ENCODE data around the gene F7. TPM values are rescaled to one million over a fixed set of nuclear protein-coding genes. Genes with fewer than 3 reads are reported as not detected.

Gene F7
- total RNA-seq, 3 donors from 2014 or later (not counting 1 experiment from before 2014, with no cell fraction given) = 0.25 to 0.91 TPM; not detected in 1

DNA sequence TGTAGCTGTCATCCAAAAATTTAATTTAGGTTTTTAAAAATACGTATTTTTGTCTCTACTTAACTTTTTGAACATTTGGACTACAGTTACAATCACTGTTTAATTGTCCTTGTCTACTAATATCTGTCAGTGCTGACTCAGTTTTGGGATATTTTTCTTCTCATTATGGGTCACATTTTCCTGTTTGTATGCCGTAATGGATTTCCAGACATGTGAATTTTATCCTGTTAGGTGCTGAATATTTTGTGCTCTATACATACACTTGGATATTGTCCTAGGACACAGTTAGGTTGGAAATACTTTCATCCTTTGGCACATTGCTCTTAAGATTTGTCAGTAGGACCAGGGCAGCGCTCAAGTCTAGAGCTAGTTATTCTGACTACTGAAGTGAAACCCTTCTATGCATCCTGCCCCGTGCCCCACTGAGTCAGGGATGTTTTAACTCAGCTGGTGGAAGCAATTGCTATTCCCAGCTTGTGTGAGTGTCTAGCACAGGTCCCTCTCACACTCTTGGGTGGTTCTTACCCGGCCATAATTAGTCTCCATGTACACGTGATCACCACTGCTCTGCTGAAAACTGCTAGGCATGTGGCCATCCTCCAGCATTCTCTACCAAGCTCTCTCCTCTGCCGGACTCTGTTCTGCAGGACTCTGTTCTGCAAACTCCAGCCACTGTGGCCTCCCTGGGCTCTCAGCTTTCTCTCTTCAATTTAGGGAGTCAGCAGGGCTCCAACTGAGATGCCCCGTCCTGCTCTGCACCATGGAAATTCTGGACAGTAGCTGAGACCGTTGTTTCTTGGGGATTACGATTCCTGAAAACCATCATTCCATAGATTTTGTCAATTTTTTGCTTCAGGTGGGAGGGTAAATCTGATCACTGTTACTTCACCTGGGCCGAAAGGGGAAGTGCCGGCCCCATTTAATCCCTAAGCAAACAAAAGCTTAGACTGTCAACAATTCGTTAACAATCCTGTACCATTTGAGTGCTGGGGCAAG lies 64.0 kb downstream of the F7 start:
- no peaks in the 10 kb centered on the region for H3K27me3 Mint-ChIP-seq (ENCODE audit: low read depth in 2 of 2)
- WGBS (ENCODE audit: insufficient coverage) = 96% methylated on average over 12 of the region's 13 CpGs
- ATAC-seq (no peak), DNase-seq (no peak)
- Histone ChIP-seq H3K9me3 (ENCODE audit: control insufficient read depth, insufficient read depth, low read length) (no peaks in the 10 kb centered on the region), H3K4me3 (ENCODE audit: low read length) (no peak overlapping the region), H3K27me3 (ENCODE audit: control insufficient read depth, insufficient read depth, low read length) (no peaks in the 10 kb centered on the region), H3K36me3 (ENCODE audit: control insufficient read depth, insufficient read depth, low read length) (no peaks in the 10 kb centered on the region), H3K4me1 (ENCODE audit: control insufficient read depth, insufficient read depth, low read length) (peaks cover 24% of the 10 kb centered on the region), H3K27ac (ENCODE audit: low read length) (no peak overlapping the region)
- H3K36me3 Mint-ChIP-seq = no peaks in the 10 kb centered on the region
- H3K4me1 Mint-ChIP-seq = peaks cover 13 to 55% of the 10 kb centered on the region in 2 donors
- H3K27ac Mint-ChIP-seq = peak overlapping the region in 1 of 2 donors; percentile 100
- H3K9me3 Mint-ChIP-seq = peaks cover 2 to 3% of the 10 kb centered on the region in 2 donors
- H3K4me3 Mint-ChIP-seq = no peak overlapping the region
- intact Hi-C loops (cut with micrococcal nuclease) = no loop called here
- no peak for TF ChIP-seq CTCF (IDR thresholded peaks at IDR 0.05)

Other genes starting within 250 kb of the F7 start
- gene MCF2L, start 136.6 kb upstream of the F7 start, total RNA-seq = 1 to 10 TPM; 1.7 to 3.0 (median 3.0) TPM
- gene F10, start 17.0 kb downstream of the F7 start, total RNA-seq = not detected
- under 1 TPM in 1 of 3 donors, not detected in 2; 0.82 TPM for gene PROZ, start 52.9 kb downstream of the F7 start, total RNA-seq
- 10 to 100 TPM; 26.4 to 68.9 (median 42.3) TPM for gene PCID2, start 102.9 kb downstream of the F7 start, total RNA-seq
- gene CUL4A, start 103.8 kb downstream of the F7 start, total RNA-seq = 10 to 100 TPM; 56.3 to 97.8 (median 97.7) TPM
- 100 to 1,000 TPM; 137 to 168 (median 159) TPM for gene LAMP1, start 191.4 kb downstream of the F7 start, total RNA-seq